ENCODE results near the gene RFC5. TPM values are rescaled to one million over a fixed set of nuclear protein-coding genes. Genes with fewer than 3 reads are reported as not detected.

The RFC5 gene
- total RNA-seq, 4 donors from 2014 or later, result 4.8 to 17.3 (median 8.4) TPM

GRCh38 chr12:118061873-118062843 lies 45.7 kb downstream of the RFC5 start:
- H3K4me3 ChIP-seq, result peak overlapping the region; percentile 73 to 90 (median 84)
- H3K27me3 ChIP-seq, result no peaks in the 10 kb centered on the region
- 2 to 4% methylated on average over 44 of the region's 44 CpGs for WGBS, 2 donors
- peaks cover 0 to 49% (median 13%) of the 10 kb centered on the region in 4 donors for H3K4me1 ChIP-seq
- H3K9me3 ChIP-seq, result no peaks in the 10 kb centered on the region
- H3K27ac ChIP-seq, result peak overlapping the region; percentile 92 to 99 (median 96)
- TF ChIP-seq CTCF (IDR thresholded peaks at IDR 0.05), result no peak
- TF ChIP-seq POLR2A (IDR thresholded peaks at IDR 0.05), result peak in 1 of 2 donors; percentile 25
- DNase-seq (ENCODE audit: low spot score in 2 of 2), result peak in 1 of 2 donors; percentile 32
- H3K36me3 ChIP-seq, result peaks cover 0 to 4% (median 3%) of the 10 kb centered on the region in 3 donors

DNA sequence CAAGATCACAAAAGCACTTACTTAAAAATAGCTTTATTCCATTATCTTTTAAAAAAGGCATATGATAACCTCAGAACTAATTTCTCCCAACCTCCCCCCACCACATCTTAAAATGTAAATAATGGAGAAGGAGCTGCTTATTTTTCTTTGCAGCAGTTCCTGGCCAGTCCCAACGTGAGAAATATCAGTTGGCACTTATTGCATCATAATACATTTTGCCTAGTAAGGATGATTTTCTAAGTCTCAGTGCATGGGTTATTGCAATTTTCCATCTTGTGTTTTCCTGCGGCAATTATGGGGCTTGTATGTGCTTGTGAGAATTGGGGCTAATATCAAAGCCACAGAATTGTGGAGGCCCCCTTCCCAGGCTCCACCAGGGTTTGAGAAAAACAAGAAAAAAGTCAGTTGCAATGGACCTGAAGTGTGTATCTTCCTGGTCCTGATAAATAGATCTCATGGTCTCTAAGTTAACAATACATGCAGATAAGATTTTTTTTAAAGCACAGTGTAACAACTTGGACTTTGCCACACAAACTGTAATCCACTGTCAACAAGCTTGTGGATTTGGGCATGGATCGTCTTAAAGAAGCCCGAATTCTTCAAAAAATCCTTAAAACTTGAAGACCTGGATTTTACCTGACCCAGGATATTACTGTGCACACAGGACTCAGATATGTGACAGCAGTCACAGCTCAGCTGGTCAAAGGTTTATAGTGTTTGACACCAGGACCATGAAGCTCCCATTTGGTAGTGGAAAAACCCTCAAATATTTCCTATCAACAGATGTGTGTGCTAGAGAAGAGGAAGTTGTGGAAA lies 47.3 kb downstream of the RFC5 start:
- H3K27ac ChIP-seq, result no peak overlapping the region
- peaks cover 0 to 4% (median 3%) of the 10 kb centered on the region in 3 donors for H3K36me3 ChIP-seq
- peaks cover 0 to 38% (median 13%) of the 10 kb centered on the region in 4 donors for H3K4me1 ChIP-seq
- TF ChIP-seq POLR2A (IDR thresholded peaks at IDR 0.05) (no peak), EP300 (IDR thresholded peaks at IDR 0.05) (no peak), CTCF (IDR thresholded peaks at IDR 0.05) (no peak)
- DNase-seq (ENCODE audit: low spot score in 2 of 2), result no peak
- no peak overlapping the region for H3K4me3 ChIP-seq
- 73 to 74% methylated on average over 4 of the region's 4 CpGs for WGBS, 2 donors
- H3K27me3 ChIP-seq, result no peaks in the 10 kb centered on the region
- H3K9me3 ChIP-seq, result no peaks in the 10 kb centered on the region

GRCh38 chr12:118064608-118065007 lies 48.1 kb downstream of the RFC5 start:
- peak overlapping the region in 2 of 4 donors; percentile 23 to 24 for H3K27ac ChIP-seq
- peaks cover 0 to 5% (median 3%) of the 10 kb centered on the region in 3 donors for H3K36me3 ChIP-seq
- DNase-seq (ENCODE audit: low spot score in 2 of 2), result no peak
- H3K4me3 ChIP-seq, result no peak overlapping the region
- TF ChIP-seq EP300 (IDR thresholded peaks at IDR 0.05) (no peak), POLR2A (IDR thresholded peaks at IDR 0.05) (no peak), CTCF (IDR thresholded peaks at IDR 0.05) (peak in 1 of 5 experiments; percentile 2)
- no peaks in the 10 kb centered on the region for H3K9me3 ChIP-seq
- WGBS, 2 donors, result 29 to 39% methylated on average over 2 of the region's 2 CpGs
- peaks cover 0 to 30% (median 10%) of the 10 kb centered on the region in 4 donors for H3K4me1 ChIP-seq
- no peaks in the 10 kb centered on the region for H3K27me3 ChIP-seq

- peaks cover 0 to 7% (median 3%) of the 10 kb centered on the region in 3 donors for H3K36me3 ChIP-seq
- H3K9me3 ChIP-seq, result no peaks in the 10 kb centered on the region
- no peak overlapping the region for H3K27ac ChIP-seq
- no peaks in the 10 kb centered on the region for H3K27me3 ChIP-seq
- DNase-seq (ENCODE audit: low spot score in 2 of 2), result no peak
- WGBS, 2 donors, result 54 to 59% methylated on average over 1 of the region's 1 CpG
- peaks cover 0 to 25% (median 5%) of the 10 kb centered on the region in 4 donors for H3K4me1 ChIP-seq
- TF ChIP-seq EP300 (IDR thresholded peaks at IDR 0.05) (no peak), POLR2A (IDR thresholded peaks at IDR 0.05) (no peak), CTCF (IDR thresholded peaks at IDR 0.05) (no peak)
- no peak overlapping the region for H3K4me3 ChIP-seq
These were observed 48.9 kb downstream of the RFC5 start for GRCh38 chr12:118065380-118065779.

All from tibial nerve (tissue), 4 donors.